GM10266 (cell line): ENCODE data around the gene DPEP1.

ENCODE experiments used
- DNase-seq: peaks from one replicate; pipeline ENCODE4 v3.0.0; 2012; ENCODE audit errors: extremely low spot score
- TF ChIP-seq, protein P1 (sequence below): IDR thresholded peaks from 2 replicates; pipeline ENCODE4 v1.5.1; 2012; ENCODE audit warnings: mild to moderate bottlenecking, low read depth; ENCODE audit not compliant: control insufficient read depth, insufficient read depth; ENCODE audit errors: missing control alignments

DPEP1 gene

DNA sequence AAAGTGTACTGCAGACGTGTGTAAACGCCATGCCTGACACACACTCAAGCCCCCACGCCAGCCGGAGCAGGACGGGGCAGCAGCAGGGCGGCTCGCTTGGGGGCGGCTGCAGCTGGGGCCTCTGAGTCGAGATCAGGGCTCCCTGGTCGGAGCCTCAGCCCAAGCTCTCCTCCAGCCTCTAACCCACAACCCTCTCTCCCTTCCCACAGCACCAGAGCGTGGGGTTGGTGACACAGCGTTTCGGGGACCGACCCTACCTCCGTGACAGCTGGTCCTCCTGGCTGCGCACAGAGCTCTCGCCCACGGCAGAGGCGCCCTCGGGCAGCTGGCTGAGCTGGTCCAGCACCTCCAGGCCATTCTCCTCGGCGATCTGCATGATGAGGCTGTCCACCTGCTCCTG lies 32.8 kb downstream of the DPEP1 start:
- TF ChIP-seq, protein P1, sequence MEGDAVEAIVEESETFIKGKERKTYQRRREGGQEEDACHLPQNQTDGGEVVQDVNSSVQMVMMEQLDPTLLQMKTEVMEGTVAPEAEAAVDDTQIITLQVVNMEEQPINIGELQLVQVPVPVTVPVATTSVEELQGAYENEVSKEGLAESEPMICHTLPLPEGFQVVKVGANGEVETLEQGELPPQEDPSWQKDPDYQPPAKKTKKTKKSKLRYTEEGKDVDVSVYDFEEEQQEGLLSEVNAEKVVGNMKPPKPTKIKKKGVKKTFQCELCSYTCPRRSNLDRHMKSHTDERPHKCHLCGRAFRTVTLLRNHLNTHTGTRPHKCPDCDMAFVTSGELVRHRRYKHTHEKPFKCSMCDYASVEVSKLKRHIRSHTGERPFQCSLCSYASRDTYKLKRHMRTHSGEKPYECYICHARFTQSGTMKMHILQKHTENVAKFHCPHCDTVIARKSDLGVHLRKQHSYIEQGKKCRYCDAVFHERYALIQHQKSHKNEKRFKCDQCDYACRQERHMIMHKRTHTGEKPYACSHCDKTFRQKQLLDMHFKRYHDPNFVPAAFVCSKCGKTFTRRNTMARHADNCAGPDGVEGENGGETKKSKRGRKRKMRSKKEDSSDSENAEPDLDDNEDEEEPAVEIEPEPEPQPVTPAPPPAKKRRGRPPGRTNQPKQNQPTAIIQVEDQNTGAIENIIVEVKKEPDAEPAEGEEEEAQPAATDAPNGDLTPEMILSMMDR: no peak
- DNase-seq: no peak

DNA sequence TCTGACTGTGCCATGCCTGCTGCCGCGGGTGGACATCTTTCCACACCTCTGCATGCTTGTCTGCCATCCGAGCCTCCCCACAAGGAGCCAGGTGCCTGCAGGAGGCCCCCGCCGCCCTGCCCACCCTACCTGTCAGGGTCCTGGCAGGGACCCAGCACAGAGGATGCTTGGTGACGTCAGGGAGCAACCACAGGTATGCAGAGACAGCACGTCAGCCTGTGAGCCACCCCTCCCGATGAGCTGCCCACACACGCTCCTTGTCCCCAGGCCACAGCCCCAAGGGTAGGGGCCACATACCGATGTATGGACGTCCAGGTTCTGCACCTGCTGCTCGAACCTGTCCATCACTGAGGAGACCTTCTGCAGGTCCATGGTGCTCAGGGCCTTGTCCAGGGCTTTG lies 33.5 kb downstream of the DPEP1 start:
- TF ChIP-seq, protein P1: no peak
- DNase-seq: no peak

DNA sequence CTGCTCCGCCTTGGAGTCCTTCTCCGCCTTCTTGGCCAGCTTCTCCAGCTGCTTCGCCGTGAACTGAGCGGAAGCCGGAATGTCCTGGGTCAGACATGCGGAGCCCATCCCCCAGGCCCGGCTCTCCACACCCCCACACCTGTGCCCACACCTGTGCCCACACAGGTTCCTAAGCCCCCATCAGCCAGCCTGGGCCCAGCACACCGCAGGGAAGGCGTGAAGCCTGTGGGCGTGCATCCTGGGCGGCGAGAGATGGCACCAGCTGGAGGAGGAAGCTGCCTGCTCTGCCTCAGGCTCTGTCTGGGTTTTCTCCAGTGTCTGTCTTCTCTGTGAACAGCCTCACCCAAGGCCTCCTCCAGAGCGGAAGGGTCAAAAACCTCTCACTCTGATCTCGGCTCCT lies 38.1 kb downstream of the DPEP1 start:
- DNase-seq: no peak
- TF ChIP-seq, protein P1: no peak

DNA sequence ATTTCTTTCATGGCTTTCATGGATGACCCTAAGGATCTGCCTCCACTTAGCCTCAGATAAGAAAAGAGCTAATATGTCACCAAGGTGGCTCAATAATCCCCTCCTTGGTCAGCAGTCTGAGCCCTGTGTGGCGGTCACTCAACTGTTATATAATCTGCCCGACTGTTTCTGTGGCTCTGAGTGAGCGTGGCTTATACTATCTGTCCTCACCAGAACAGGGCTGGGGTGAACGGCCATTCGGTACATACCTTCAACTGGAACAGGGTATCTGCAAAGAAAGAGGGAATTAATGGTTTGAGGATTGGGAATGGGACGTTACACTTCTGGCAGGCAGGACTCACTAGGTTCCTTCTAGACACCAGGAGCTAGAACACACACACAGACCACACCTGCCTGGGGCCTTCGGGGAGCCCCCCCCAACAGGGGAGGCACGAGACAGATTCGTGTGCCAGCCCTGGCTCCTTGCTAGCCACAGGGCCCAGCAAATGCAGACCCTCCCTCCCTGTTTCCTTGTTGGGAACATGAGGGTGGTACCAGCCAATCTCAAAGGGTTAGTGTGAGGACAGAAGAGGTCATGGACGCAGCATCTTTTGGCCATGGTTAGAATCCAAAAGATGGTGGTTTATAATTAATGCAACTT lies 40.3 kb downstream of the DPEP1 start:
- TF ChIP-seq, protein P1: no peak
- no peak for DNase-seq

DNA sequence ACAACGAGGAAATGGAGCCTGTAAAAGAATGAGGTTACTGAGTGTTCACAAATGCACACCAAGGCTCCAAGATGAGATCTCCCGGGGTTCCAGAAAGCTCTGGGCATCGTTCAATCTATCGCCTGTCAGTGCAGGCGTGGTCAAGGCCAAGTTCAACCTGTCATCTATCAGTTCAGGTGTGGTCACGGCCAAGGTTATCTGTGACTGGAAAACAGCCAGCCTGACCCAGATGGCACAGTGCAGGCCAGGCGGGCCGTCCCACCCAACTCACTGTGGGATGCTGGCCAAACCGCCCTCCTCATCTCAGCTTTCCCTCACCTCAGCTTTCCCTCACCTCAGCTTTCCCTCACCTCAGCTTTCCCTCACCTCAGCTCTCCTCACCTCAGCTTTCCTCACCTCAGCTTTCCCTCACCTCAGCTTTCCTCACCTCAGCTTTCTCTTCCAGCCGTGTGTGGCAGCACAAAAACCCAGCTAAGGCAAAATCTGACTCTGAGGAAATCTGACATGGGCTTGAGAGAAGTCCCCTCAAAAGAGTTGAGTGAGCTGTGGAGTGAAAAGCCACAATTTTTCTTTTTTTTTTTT lies 41.7 kb downstream of the DPEP1 start:
- DNase-seq: no peak
- TF ChIP-seq, protein P1: no peak

DNA sequence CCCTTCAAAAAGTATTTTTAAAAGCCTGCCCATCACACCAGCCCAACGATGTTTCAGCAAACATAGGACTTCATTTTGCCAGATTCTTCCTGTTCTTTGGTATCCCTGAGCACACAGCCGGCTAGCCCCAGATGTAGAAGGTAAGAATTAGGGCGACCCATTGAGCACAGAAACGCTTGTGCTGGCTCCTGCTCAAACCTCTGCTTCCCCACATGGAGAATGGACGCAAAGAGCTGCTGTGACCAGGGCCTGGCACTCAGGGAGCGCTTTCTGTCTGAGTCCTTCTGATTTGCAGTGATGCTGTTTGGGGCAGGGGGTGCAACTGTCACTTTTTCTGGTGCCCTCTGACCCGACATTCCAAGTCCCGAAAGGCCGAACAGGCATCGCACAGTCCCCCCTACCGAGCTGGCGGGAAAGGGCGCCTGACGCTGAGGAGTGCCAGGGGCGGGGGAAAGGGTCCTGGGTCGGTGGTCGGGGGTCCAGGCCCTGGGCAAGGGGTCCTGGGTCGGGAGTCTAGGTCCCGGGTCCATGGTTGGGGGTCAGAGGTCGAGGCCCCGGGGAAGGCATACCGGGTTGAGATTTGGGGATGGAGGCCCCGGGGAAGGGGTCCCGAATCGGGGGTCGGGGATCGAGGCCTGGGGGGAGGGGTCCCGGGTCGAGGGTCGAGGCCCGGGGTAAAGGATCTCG lies 43.1 kb downstream of the DPEP1 start:
- TF ChIP-seq, protein P1: no peak

DNA sequence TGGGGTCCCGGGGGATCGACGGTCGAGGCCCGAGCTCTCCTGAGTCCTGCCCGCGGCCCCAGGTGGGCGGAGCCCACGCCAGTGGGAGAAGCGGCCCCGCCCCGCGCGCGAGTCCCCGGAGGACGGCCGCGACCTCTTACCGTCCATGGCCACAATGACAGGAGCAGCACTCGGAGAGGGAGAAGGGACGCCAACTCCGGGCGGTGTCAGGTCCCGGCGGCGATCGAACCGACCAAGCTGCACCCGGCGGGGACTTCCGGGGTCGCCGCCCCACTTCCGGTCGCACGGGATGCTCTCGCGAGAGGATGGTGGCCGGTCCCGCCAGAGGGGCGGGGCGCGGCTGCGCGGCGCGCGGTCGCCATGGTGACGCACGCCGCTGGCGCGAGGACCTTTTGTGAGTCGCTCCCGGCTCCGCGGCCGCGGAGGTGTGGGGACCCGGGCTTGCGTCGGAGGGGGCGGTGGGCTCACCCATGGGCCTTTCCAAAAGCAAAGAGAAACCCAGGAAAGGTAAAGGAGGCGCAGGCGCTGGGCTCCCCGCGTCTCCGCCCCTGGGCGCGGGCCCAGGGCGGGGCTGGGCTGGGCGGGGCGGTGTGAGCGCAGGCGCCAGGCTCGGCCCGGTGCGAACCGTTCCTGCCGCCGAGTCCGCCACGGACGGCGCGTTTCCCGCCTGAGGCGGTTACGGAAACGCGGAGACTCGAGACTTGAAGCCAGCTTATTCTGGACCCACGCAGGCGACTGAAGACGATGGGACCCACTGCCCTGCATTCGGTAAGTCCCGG lies 44.2 kb downstream of the DPEP1 start, which contains the start of the genes CHMP1A and SPATA33:
Gene CHMP1A, minus strand, starts transcription at position 267 of the 779 bp plus-strand sequence. Its CDS starts 120 bp downstream, at position 147.
Gene SPATA33, plus strand, starts transcription at position 395 of the 779 bp plus-strand sequence. Its CDS starts 76 bp downstream, at position 471.
- DNase-seq: peak; percentile 100
- TF ChIP-seq, protein P1: no peak

More for the DNA sequence above, 43.1 kb downstream of the DPEP1 start:
- DNase-seq: no peak
